ENCODE results near the gene DENND1B. TPM values are rescaled to one million over a fixed set of nuclear protein-coding genes. Genes with fewer than 3 reads are reported as not detected.

Gene DENND1B
- total and polyA plus RNA-seq, 2 of the 13 experiments (the other 11 are each of a cell fraction or from before 2014, with no cell fraction given), result 2.6 to 5.7 TPM

DNA sequence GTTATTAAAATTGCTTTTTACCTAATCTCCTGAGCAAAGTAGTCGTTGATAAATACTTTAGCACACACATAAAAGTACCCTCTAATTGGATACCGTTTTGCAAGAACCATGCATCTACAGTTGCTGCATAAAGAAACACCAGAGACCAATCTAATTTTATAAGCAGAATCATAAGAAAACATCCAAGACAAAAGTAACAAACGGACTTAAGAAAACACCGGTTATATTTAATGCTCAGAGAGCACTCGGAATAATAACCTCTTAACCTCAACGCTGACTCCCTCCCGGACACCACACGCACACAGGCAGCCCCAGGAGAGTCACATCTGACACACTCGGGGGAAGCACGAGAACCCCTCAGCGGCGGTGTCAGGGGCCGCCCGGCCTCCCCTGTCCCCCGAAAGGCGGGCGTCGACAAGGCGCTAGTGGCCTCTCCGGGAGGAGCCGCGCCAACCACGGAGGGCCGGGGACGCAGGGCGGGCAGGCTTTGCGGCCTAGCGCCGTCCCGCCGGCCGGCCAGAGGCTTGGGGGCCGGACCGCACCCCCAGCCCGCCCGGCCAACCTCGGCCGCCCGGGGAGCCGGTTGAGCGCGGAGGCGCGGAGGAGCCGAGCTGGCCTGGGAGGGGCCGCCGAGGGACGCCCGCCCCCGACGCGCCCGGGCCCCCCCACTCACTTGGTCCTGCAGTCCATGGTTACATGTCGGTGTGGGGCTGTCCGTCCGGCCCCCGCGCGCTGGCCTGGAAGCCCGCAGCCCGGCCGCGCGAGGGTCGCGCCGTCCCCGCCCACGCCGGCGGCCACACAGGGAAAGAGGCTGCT is 606 bp downstream of the DENND1B start (continued):
- TF ChIP-seq ZNF180 (CRISPR knock-in tag; IDR thresholded peaks at IDR 0.05; ENCODE audit: borderline replicate concordance, low read depth) (no peak), ARID2 (CRISPR knock-in tag; IDR thresholded peaks at IDR 0.05; ENCODE audit: borderline replicate concordance) (0 out of 2 replicates have a peak, but pooled peaks have one; percentile 3), TCF7L2 (IDR thresholded peaks at IDR 0.05; ENCODE audit: low read depth, low read length) (no peak), SNAPC2 (CRISPR knock-in tag; IDR thresholded peaks at IDR 0.05) (no peak), ZNF776 (CRISPR knock-in tag; IDR thresholded peaks at IDR 0.05) (no peak), SAP130 (CRISPR knock-in tag; IDR thresholded peaks at IDR 0.05; ENCODE audit: low read depth) (peak; percentile 6; the same call in 1 of the 2 replicates), TMF1 (CRISPR knock-in tag; IDR thresholded peaks at IDR 0.05; ENCODE audit: low read depth) (0 out of 2 replicates have a peak, but pooled peaks have one; percentile 28), ZBTB38 (CRISPR knock-in tag; IDR thresholded peaks at IDR 0.05) (0 out of 2 replicates have a peak, but pooled peaks have one; percentile 17), KAT7 (CRISPR knock-in tag; IDR thresholded peaks at IDR 0.05; ENCODE audit: borderline replicate concordance) (no peak), ZNF253 (CRISPR knock-in tag; IDR thresholded peaks at IDR 0.05; ENCODE audit: borderline replicate concordance) (no peak), ZBTB8A (CRISPR knock-in tag; IDR thresholded peaks at IDR 0.05; ENCODE audit: borderline replicate concordance, low read depth) (no peak), ZNF775 (CRISPR knock-in tag; IDR thresholded peaks at IDR 0.05; ENCODE audit: borderline replicate concordance) (no peak), ZEB1 (IDR thresholded peaks at IDR 0.05; ENCODE audit: insufficient replicate concordance, low read depth) (no peak)
- TF ChIP-seq, protein P1, sequence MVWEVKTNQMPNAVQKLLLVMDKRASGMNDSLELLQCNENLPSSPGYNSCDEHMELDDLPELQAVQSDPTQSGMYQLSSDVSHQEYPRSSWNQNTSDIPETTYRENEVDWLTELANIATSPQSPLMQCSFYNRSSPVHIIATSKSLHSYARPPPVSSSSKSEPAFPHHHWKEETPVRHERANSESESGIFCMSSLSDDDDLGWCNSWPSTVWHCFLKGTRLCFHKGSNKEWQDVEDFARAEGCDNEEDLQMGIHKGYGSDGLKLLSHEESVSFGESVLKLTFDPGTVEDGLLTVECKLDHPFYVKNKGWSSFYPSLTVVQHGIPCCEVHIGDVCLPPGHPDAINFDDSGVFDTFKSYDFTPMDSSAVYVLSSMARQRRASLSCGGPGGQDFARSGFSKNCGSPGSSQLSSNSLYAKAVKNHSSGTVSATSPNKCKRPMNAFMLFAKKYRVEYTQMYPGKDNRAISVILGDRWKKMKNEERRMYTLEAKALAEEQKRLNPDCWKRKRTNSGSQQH (CRISPR knock-in tag; IDR thresholded peaks at IDR 0.05; ENCODE audit: low read depth), result 0 out of 2 replicates have a peak, but pooled peaks have one; percentile 63
- TF ChIP-seq, protein P2, sequence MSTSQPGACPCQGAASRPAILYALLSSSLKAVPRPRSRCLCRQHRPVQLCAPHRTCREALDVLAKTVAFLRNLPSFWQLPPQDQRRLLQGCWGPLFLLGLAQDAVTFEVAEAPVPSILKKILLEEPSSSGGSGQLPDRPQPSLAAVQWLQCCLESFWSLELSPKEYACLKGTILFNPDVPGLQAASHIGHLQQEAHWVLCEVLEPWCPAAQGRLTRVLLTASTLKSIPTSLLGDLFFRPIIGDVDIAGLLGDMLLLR (CRISPR knock-in tag; IDR thresholded peaks at IDR 0.05), result peak; percentile 28; the same call in 1 of the 2 replicates
- TF ChIP-seq, protein P3, sequence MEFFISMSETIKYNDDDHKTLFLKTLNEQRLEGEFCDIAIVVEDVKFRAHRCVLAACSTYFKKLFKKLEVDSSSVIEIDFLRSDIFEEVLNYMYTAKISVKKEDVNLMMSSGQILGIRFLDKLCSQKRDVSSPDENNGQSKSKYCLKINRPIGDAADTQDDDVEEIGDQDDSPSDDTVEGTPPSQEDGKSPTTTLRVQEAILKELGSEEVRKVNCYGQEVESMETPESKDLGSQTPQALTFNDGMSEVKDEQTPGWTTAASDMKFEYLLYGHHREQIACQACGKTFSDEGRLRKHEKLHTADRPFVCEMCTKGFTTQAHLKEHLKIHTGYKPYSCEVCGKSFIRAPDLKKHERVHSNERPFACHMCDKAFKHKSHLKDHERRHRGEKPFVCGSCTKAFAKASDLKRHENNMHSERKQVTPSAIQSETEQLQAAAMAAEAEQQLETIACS (CRISPR knock-in tag; IDR thresholded peaks at IDR 0.05), result no peak
- TF ChIP-seq, protein P4, sequence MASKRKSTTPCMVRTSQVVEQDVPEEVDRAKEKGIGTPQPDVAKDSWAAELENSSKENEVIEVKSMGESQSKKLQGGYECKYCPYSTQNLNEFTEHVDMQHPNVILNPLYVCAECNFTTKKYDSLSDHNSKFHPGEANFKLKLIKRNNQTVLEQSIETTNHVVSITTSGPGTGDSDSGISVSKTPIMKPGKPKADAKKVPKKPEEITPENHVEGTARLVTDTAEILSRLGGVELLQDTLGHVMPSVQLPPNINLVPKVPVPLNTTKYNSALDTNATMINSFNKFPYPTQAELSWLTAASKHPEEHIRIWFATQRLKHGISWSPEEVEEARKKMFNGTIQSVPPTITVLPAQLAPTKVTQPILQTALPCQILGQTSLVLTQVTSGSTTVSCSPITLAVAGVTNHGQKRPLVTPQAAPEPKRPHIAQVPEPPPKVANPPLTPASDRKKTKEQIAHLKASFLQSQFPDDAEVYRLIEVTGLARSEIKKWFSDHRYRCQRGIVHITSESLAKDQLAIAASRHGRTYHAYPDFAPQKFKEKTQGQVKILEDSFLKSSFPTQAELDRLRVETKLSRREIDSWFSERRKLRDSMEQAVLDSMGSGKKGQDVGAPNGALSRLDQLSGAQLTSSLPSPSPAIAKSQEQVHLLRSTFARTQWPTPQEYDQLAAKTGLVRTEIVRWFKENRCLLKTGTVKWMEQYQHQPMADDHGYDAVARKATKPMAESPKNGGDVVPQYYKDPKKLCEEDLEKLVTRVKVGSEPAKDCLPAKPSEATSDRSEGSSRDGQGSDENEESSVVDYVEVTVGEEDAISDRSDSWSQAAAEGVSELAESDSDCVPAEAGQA (IDR thresholded peaks at IDR 0.05; ENCODE audit: low read depth), result no peak
- TF ChIP-seq, protein P4 (CRISPR knock-in tag; IDR thresholded peaks at IDR 0.05; ENCODE audit: borderline replicate concordance), result peak; percentile 69; the same call in 1 of the 2 replicates
